GM10266 (cell line): Measurements from ENCODE around the gene OST4.

Experiments used
- DNase-seq: peaks from one replicate; pipeline ENCODE4 v3.0.0; 2012; ENCODE audit errors: extremely low spot score
- CTCF ChIP-seq: IDR thresholded peaks from 2 replicates; pipeline ENCODE4 v1.5.1; 2012; ENCODE audit warnings: mild to moderate bottlenecking, low read depth; ENCODE audit not compliant: control insufficient read depth, insufficient read depth; ENCODE audit errors: missing control alignments

The OST4 gene

GRCh38 chr2:27042159-27042661 lies 29.2 kb downstream of the OST4 start:
- TF ChIP-seq CTCF: no peak
- peak; percentile 68 for DNase-seq

- TF ChIP-seq CTCF: no peak
- peak; percentile 52 for DNase-seq
These were observed 29.7 kb downstream of the OST4 start for GRCh38 chr2:27041752-27042151.

GRCh38 chr2:27040282-27040681 lies 31.2 kb downstream of the OST4 start:
- DNase-seq: no peak

GRCh38 chr2:27039871-27040270 lies 31.6 kb downstream of the OST4 start:
- no peak for TF ChIP-seq CTCF
- no peak for DNase-seq

More at GRCh38 chr2:27040282-27040681, 31.2 kb downstream of the OST4 start:
- no peak for TF ChIP-seq CTCF

- no peak for TF ChIP-seq CTCF
- no peak for DNase-seq
These were observed 32.0 kb downstream of the OST4 start for GRCh38 chr2:27039426-27039825.

GRCh38 chr2:27038631-27039339 lies 32.7 kb downstream of the OST4 start:
- DNase-seq: no peak
- no peak for TF ChIP-seq CTCF

- no peak for TF ChIP-seq CTCF
- DNase-seq: no peak
These were observed 33.4 kb downstream of the OST4 start for GRCh38 chr2:27038012-27038411.
